GM12873 (cell line): ENCODE data around the gene KDM7A.

Source experiments
- CTCF ChIP-seq: IDR thresholded peaks from 2 replicates; pipeline ENCODE4 v1.5.1; 2012; ENCODE audit warnings: low read depth, mild to moderate bottlenecking, moderate library complexity, low read length, control low read depth; ENCODE audit not compliant: insufficient read depth; ENCODE audit errors: missing control alignments

Gene KDM7A

GRCh38 chr7:140217750-140218501, 41.1 kb upstream of the KDM7A start:
- no peak for TF ChIP-seq CTCF

- no peak for TF ChIP-seq CTCF
Measured at GRCh38 chr7:140215281-140215680, 38.5 kb upstream of the KDM7A start.

GRCh38 chr7:140214075-140214684, 37.4 kb upstream of the KDM7A start:
- TF ChIP-seq CTCF: no peak

- TF ChIP-seq CTCF: no peak
Measured at GRCh38 chr7:140213684-140214074, 36.9 kb upstream of the KDM7A start.

GRCh38 chr7:140212100-140212881, 35.5 kb upstream of the KDM7A start:
- TF ChIP-seq CTCF: no peak

GRCh38 chr7:140211698-140212097, 34.9 kb upstream of the KDM7A start:
- TF ChIP-seq CTCF: no peak
